Cerebellar nuclear complex (tissue), 1 donor: ENCODE results near the gene ATP2A3.
"Not testable (repeated sequence)": the region's sequence is repeated elsewhere in the genome, so short reads cannot be mapped to it uniquely, and the experiment has no call there.

ENCODE experiments used
- DNase-seq, 2 experiments: peaks; one replicate each; lab custom pipeline; 2025; lab: John Stamatoyannopoulos, UW

The ATP2A3 gene

GRCh38 chr17:3991699-3992098, 27.5 kb upstream of the ATP2A3 start:
- not testable (repeated sequence) for DNase-seq

DNA sequence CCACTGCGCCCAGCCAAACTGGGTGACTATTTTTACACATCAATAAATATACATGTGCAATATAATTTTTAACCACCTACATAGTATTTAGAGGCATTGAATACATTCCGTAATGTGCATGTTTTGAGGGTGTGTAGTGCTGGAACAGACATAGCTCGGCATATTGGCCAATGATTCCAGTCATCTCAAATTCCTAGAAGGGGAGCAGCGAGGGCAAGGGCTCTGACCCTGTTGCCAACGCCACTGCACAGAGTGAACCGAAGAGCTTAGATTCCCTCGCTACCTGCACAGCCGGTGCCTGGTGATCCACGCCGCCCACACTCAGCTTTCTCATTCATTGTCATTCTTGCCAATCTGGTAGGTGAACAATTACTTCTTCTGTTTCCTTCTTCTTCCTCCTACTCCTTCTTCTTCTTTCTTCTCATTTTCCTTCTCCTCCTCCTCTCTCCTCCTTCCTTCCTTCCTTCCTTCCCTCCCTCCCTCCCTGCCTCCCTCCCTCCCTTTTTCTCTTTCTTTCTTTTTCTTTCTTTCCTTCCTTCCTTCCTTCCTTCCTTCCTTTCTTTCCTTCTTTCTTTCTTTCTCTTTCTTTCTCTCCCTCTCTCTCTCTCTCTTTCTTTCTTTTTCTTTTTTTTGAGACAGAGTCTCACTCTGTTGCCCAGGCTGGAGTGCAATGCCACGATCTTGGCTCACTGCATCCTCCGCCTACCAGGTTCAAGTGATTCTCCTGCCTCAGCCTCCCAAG, 26.3 kb upstream of the ATP2A3 start:
- no peak for DNase-seq

DNA sequence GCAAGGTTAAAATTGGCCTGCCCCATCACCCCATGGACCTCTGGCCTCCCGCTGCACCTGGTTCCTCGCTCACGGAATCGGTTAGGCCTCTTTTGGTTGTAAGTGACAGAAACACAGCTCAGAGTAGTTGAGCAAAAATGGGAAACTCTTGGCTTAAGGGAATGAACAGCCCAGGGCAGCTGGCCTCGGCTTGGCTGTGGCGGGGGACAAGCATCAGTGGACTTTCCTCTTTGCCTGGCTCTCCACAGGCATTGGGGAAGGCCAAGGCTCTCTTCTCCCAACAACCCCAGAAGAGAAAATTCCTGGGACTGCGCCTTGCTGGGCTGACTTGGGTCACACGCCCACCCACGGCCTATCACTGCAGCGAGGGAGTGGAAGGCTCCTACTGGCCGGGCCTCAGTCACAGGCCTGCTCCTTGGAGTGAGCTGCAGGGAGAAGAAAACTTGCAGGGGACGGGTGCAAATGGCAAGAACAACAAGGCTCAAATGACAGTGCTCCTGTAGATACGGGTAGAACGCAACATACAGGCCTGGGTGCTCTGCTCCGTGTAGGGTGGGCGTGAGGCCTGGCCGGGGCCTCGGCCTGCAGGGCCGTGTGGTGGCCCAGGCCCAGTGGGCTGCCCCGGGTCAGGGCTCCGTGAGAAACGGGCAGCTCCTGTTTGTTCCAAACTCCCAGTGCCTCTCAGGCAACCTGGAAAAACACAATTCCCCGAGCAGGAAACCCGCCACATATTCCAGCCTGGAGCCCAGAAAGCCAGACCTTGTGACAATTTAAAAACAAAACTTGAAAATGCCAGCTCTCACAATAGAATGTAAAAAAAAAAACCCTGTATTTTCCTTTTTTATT, 25.0 kb upstream of the ATP2A3 start:
- DNase-seq, result no peak

DNA sequence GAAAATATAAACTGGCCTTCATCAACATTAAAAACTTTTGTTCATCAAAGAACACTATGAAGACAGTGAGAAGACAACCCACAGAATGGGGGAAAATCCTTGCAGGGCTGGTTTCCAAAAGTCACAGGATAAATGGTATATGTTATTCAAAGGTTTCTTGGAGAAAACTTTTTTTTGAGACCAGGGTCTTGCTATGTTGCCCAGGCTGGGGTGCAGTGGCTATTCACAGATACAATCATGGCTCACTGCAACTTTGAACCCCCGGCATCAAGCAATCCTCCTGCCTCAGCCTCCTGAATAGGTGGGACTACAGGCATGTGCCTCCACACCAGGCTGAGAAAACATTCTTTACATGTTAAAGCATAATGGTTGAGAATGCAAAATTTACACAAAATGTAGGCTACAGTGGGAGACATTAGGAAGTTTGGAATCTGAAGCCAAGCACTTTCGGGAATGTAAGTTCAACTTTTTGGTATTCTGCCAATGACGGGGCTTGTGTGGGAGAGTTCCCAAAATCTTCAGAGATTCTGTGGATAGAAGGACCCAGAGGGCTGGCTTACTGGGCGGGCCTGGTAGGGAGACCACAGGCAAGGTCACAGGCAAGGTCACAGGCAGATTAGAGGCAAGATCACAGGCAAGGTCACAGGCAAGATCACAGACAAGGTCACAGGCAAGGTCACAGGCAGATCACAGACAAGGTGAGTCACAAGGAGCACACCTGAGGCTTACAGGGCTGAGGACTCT, 24.2 kb upstream of the ATP2A3 start:
- no peak for DNase-seq

- DNase-seq, result no peak
Observed at GRCh38 chr17:3986939-3987335, 22.7 kb upstream of the ATP2A3 start.

GRCh38 chr17:3986270-3986938, 22.2 kb upstream of the ATP2A3 start:
- no peak for DNase-seq

GRCh38 chr17:3985846-3986245, 21.6 kb upstream of the ATP2A3 start:
- DNase-seq, result no peak

GRCh38 chr17:3983606-3984484, 19.6 kb upstream of the ATP2A3 start:
- DNase-seq, result no peak

GRCh38 chr17:3982541-3983017, 18.3 kb upstream of the ATP2A3 start:
- DNase-seq, result no peak

GRCh38 chr17:3982113-3982512, 17.9 kb upstream of the ATP2A3 start:
- DNase-seq, result no peak

- DNase-seq, result no peak
Observed at GRCh38 chr17:3981455-3981854, 17.2 kb upstream of the ATP2A3 start.

GRCh38 chr17:3980381-3981014, 16.3 kb upstream of the ATP2A3 start:
- no peak for DNase-seq

- no peak for DNase-seq
Observed at GRCh38 chr17:3979290-3979611, 15.0 kb upstream of the ATP2A3 start.

DNA sequence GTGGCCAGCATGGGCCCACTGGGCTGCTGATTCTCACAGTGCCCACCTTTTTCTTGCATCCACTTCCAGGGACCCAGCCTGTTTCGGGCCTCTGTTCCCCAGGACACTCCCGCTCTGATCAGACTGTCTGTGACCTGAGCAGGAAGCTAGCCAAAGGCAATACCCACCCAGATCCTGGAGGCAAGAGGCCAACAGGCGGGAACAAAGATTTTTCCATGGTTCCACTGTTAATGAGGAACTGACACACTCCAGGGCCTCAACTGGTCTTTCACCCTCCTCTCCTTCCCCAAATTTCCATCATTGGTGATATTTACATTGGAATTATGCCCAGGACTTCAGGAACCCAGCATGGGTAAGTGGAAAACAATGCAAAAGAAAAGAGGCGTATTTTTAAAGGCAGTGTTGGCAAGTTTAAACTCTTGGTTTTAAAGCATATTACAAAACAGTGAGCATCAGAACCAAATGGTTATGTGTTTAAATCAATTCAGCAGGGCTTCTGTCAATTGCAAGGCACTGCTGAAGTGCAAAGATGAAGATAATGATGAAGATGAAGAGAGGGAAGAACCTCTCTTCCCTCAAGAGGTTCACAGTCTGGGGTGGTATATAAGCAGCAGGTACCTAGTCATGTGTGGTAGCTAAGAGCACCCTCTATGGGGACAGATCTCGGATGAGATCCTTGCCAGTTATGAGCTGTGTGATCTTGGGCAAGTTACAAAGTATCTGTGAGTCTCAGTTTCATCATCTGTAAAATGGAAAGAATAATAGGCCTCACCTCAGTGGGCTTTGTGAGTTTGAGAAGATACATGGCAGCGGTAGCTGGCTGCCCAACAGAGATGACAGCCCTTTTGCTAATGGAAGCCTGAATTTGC, 14.4 kb upstream of the ATP2A3 start:
- DNase-seq, result no peak

DNA sequence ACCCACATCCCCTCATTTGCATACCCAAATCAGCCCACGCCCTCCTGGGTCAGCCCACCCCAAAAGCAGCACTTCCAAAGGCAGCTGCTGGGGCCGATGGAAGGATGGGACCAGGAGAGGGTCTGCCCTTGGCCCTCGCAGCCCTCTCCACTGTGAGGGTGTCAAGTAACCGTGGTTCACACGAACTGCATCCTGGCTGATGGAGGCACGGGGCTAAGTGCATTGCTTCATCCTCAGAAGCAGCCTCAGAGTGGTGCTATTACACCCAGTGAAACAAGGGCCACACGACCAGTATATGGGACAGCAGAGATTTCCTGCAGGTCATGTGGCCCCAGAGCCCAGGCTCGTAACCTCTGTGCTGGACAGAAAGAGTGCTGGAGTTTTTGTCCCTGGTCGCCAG, 13.2 kb upstream of the ATP2A3 start:
- DNase-seq, result no peak

DNA sequence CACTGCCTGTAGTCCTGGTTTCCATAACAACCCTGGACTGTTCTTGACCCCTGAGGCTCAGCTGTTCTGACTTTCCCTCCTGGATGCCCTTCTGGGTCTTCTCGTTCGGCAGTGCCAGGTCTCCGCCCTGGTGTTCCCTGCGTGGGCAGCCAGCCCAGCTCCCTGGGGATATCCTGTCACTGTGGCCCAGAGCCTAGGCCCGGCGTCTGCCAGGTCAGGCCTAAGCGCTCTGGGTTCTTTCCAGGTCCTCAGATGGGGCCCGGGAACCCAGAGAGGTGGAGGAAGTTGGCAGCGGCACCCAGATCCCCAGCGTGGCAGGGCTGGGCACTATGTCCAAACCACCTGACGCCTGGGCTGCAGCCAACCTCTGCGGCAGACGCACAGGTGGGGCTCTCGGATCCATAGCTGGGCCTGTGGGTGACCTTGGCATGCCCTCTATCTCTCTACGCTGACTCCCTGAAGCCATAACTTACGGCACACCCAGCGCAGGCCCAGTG, 12.5 kb upstream of the ATP2A3 start:
- no peak for DNase-seq

GRCh38 chr17:3974980-3975379, 10.7 kb upstream of the ATP2A3 start:
- DNase-seq, result no peak

- no peak for DNase-seq
Observed at GRCh38 chr17:3974138-3974687, 10.0 kb upstream of the ATP2A3 start.

DNA sequence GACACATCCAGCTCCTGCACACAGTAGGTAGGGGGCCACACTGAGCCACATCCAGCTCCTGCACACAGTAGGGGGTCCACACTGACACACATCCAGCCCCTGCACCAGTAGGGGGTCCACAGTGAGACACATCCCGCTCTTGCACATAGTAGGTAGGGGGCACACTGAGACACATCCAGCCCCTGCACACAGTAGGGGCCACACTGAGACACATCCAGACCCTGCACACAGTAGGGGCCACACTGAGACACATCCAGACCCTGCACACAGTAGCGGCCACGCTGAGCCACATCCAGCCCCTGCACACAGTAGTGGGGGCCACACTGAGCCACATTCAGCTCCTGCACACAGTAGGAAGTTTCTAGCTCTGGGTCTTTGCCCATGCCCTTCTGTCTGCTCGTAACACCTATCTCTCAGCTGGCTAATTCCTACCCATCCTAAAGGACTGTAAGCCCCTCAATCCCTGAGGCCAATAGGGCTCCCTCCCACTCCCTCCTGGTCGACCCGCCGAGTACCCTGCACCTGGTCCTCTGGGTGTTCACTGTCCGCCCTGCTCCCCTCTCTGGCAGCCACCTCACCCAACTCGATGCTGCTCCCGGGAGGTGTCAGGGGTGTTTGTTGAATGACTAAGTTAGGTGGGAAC, 9.4 kb upstream of the ATP2A3 start:
- DNase-seq, result no peak
